ENCODE data around the gene ARMH4.

Gene ARMH4

DNA sequence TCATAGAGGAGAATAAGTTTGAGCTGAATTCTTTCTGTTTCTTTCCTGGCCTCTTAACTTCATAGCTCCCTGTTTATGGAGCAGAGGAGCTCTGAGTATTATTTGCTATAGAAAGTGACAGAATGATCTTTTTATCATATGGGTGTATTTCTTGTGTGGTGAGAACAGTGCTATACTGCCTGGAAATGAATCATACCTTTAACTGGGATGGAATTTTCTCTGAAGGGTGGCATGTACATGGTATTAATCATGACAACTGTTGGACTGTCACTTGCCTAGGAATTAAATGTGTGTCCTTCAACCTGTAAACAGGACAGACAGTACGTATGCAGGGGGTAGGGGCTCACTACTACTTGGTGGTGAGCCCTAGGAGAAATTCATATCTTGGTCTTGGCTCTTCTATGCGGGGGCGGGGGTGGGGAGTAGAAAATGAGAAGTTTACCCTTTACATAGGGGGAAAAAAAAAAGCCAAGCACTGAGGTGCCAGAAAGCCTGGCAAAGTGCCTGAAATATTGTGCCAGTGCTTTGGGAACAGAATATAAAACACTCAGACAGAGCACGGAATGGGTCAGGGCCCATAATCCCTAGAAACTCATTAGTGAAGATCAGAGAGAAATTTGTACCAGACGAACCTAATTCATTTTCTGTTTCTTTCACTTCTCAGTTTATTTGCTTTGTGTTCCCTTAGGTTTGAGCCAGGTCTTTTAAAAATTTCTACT is 33.8 kb downstream of the ARMH4 start:
- no peak overlapping the region for H3K9ac ChIP-seq (ENCODE audit: low read length)
- no peak overlapping the region for H4K91ac ChIP-seq (ENCODE audit: low read depth, low read length)
- no peak overlapping the region for H2BK5ac ChIP-seq (ENCODE audit: low read depth, low read length, poor library complexity)
- H2AK5ac ChIP-seq (ENCODE audit: low read length), result no peak overlapping the region
- H2AFZ ChIP-seq (ENCODE audit: insufficient read depth, low read length, poor library complexity), result no peak overlapping the region
- no peaks in the 10 kb centered on the region for H3K4me1 ChIP-seq (ENCODE audit: control insufficient read depth in 1 of 2, insufficient read depth in 2 of 2, low read length in 2 of 2)
- no peak overlapping the region for H3K18ac ChIP-seq (ENCODE audit: low read length)
- no CpG with 5 or more reads among the region's 5 CpGs for WGBS (ENCODE audit: extremely low coverage, insufficient coverage, insufficient read length)
- H3K14ac ChIP-seq (ENCODE audit: low read length), result no peak overlapping the region
- H3K79me2 ChIP-seq (ENCODE audit: control insufficient read depth, insufficient read depth, low read length, poor library complexity), result no peaks in the 10 kb centered on the region
- no peak overlapping the region for H2BK12ac ChIP-seq (ENCODE audit: low read length)
- no peak overlapping the region for H4K8ac ChIP-seq (ENCODE audit: low read depth, low read length)
- H3K4me2 ChIP-seq (ENCODE audit: low read length), result no peak overlapping the region
- H3K27ac ChIP-seq (ENCODE audit: low read depth, low read length), result no peak overlapping the region
- H3K27me3 ChIP-seq (ENCODE audit: insufficient read depth, low read length), result no peaks in the 10 kb centered on the region
- H3K23ac ChIP-seq (ENCODE audit: low read length), result no peak overlapping the region
- H3K4ac ChIP-seq (ENCODE audit: low read depth, low read length), result no peak overlapping the region
- no peaks in the 10 kb centered on the region for H3K79me1 ChIP-seq (ENCODE audit: low read length)
- H3K36me3 ChIP-seq (ENCODE audit: control insufficient read depth in 1 of 2, insufficient read depth in 2 of 2, low read length in 2 of 2), result no peaks in the 10 kb centered on the region
- H3K4me3 ChIP-seq (ENCODE audit: low read depth, low read length), result no peak overlapping the region
- peak in 1 of 2 donors; percentile 25 for DNase-seq
- H3K9me3 ChIP-seq (ENCODE audit: insufficient read depth, low read depth, low read length), result no peaks in the 10 kb centered on the region
- no peak overlapping the region for H2BK120ac ChIP-seq (ENCODE audit: insufficient read depth, low read length, poor library complexity)
- H4K12ac ChIP-seq (ENCODE audit: low read depth, low read length), result no peak overlapping the region

DNA sequence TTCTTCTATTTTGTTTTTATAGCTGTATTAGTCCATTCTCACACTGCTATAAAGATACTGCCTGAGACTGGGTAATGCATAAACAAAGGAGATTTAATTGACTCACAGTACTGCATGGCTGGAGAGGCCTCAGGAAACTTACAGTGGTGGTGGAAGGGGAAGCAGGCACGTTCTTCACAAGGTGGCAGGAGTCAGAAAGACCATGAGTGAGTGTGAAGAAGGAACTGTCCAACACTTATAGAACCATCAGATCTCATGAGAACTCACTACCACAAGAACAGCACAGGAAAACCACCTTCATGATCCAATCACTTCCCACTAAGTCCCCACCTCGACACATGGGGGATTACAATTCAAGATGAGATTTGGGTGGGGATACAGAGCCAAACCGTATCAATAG is 42.3 kb downstream of the ARMH4 start:
- Histone ChIP-seq H4K12ac (ENCODE audit: low read depth, low read length) (no peak overlapping the region), H3K14ac (ENCODE audit: low read length) (no peak overlapping the region), H3K4me2 (ENCODE audit: low read length) (no peak overlapping the region), H3K4me3 (ENCODE audit: low read depth, low read length) (no peak overlapping the region), H3K23ac (ENCODE audit: low read length) (no peak overlapping the region), H3K79me2 (ENCODE audit: control insufficient read depth, insufficient read depth, low read length, poor library complexity) (no peaks in the 10 kb centered on the region), H2BK12ac (ENCODE audit: low read length) (no peak overlapping the region), H2AK5ac (ENCODE audit: low read length) (no peak overlapping the region), H3K79me1 (ENCODE audit: low read length) (no peaks in the 10 kb centered on the region), H2AFZ (ENCODE audit: insufficient read depth, low read length, poor library complexity) (no peak overlapping the region), H3K27me3 (ENCODE audit: insufficient read depth, low read length) (no peaks in the 10 kb centered on the region), H3K27ac (ENCODE audit: low read depth, low read length) (no peak overlapping the region), H3K4me1 (ENCODE audit: control insufficient read depth in 1 of 2, insufficient read depth in 2 of 2, low read length in 2 of 2) (no peaks in the 10 kb centered on the region), H3K4ac (ENCODE audit: low read depth, low read length) (no peak overlapping the region), H3K36me3 (ENCODE audit: control insufficient read depth in 1 of 2, insufficient read depth in 2 of 2, low read length in 2 of 2) (no peaks in the 10 kb centered on the region), H2BK5ac (ENCODE audit: low read depth, low read length, poor library complexity) (no peak overlapping the region), H3K18ac (ENCODE audit: low read length) (no peak overlapping the region), H2BK120ac (ENCODE audit: insufficient read depth, low read length, poor library complexity) (no peak overlapping the region), H3K9ac (ENCODE audit: low read length) (no peak overlapping the region), H3K9me3 (ENCODE audit: insufficient read depth, low read depth, low read length) (no peaks in the 10 kb centered on the region), H4K91ac (ENCODE audit: low read depth, low read length) (no peak overlapping the region), H4K8ac (ENCODE audit: low read depth, low read length) (no peak overlapping the region)
- no peak for DNase-seq
- WGBS (ENCODE audit: extremely low coverage, insufficient coverage, insufficient read length), result no CpG with 5 or more reads among the region's 3 CpGs

DNA sequence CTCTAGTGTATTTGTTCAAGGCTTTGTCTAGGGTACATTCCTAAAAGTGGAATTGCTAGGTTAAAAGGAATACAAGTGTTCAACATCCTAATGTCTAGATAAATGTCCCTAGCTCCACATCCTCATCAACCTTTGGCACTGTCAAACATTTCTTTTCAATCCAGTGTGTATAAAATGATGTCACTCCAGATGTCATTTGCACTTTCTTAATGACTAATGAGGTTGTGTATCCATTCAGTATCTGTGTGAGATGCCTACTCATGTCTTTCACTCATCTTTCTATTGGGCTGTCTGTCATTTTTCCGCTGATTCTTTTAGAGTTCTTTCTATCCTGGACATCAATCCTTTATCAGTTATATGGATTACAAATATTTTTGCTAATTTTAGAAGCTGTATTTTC is 43.3 kb downstream of the ARMH4 start:
- H3K9ac ChIP-seq (ENCODE audit: low read length), result no peak overlapping the region
- H3K9me3 ChIP-seq (ENCODE audit: insufficient read depth, low read depth, low read length), result no peaks in the 10 kb centered on the region
- WGBS (ENCODE audit: extremely low coverage, insufficient coverage, insufficient read length), result no CpG with 5 or more reads among the region's 1 CpG
- H3K23ac ChIP-seq (ENCODE audit: low read length), result no peak overlapping the region
- H3K4ac ChIP-seq (ENCODE audit: low read depth, low read length), result no peak overlapping the region
- H3K27ac ChIP-seq (ENCODE audit: low read depth, low read length), result no peak overlapping the region
- H3K18ac ChIP-seq (ENCODE audit: low read length), result no peak overlapping the region
- no peak overlapping the region for H2BK12ac ChIP-seq (ENCODE audit: low read length)
- H3K79me2 ChIP-seq (ENCODE audit: control insufficient read depth, insufficient read depth, low read length, poor library complexity), result no peaks in the 10 kb centered on the region
- H3K4me1 ChIP-seq (ENCODE audit: control insufficient read depth in 1 of 2, insufficient read depth in 2 of 2, low read length in 2 of 2), result no peaks in the 10 kb centered on the region
- no peak overlapping the region for H3K14ac ChIP-seq (ENCODE audit: low read length)
- H2BK120ac ChIP-seq (ENCODE audit: insufficient read depth, low read length, poor library complexity), result no peak overlapping the region
- H3K36me3 ChIP-seq (ENCODE audit: control insufficient read depth in 1 of 2, insufficient read depth in 2 of 2, low read length in 2 of 2), result no peaks in the 10 kb centered on the region
- no peak overlapping the region for H3K4me3 ChIP-seq (ENCODE audit: low read depth, low read length)
- H2AK5ac ChIP-seq (ENCODE audit: low read length), result no peak overlapping the region
- H2AFZ ChIP-seq (ENCODE audit: insufficient read depth, low read length, poor library complexity), result no peak overlapping the region
- no peak overlapping the region for H4K8ac ChIP-seq (ENCODE audit: low read depth, low read length)
- no peaks in the 10 kb centered on the region for H3K79me1 ChIP-seq (ENCODE audit: low read length)
- no peaks in the 10 kb centered on the region for H3K27me3 ChIP-seq (ENCODE audit: insufficient read depth, low read length)
- no peak for DNase-seq
- H4K12ac ChIP-seq (ENCODE audit: low read depth, low read length), result no peak overlapping the region
- no peak overlapping the region for H3K4me2 ChIP-seq (ENCODE audit: low read length)
- H2BK5ac ChIP-seq (ENCODE audit: low read depth, low read length, poor library complexity), result no peak overlapping the region
- H4K91ac ChIP-seq (ENCODE audit: low read depth, low read length), result no peak overlapping the region

DNA sequence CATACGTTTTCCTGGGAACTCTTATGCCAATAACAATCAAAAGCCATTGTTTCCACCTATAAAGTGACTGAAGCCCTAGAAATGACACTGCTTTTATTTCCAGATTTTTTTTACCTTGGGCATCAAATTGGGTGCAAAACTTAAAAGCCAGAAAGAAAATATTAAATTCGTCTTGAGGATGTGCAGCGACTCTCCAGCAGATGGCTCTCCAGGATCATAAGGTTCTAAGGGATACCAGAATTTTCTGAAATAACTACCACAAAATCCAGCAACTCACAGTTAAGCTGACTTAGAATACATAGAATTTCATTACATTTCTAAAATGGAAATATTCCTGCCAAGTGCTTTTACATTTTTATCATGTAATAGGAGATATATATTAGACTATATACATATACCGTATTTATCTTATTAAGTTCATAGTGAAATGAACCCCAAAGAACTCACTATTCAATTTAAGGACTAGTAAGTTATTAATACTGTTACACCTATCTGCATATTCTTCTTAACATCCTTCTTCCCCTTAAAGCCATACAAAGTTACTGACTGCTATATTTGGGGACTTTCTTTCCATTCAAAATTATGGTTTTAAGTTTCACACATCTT is 44.0 kb downstream of the ARMH4 start:
- Histone ChIP-seq H3K4ac (ENCODE audit: low read depth, low read length) (no peak overlapping the region), H3K79me1 (ENCODE audit: low read length) (no peaks in the 10 kb centered on the region), H3K79me2 (ENCODE audit: control insufficient read depth, insufficient read depth, low read length, poor library complexity) (no peaks in the 10 kb centered on the region), H3K9ac (ENCODE audit: low read length) (no peak overlapping the region), H2AFZ (ENCODE audit: insufficient read depth, low read length, poor library complexity) (no peak overlapping the region), H2BK5ac (ENCODE audit: low read depth, low read length, poor library complexity) (no peak overlapping the region), H3K27ac (ENCODE audit: low read depth, low read length) (no peak overlapping the region), H4K12ac (ENCODE audit: low read depth, low read length) (no peak overlapping the region), H2BK12ac (ENCODE audit: low read length) (no peak overlapping the region), H3K4me1 (ENCODE audit: control insufficient read depth in 1 of 2, insufficient read depth in 2 of 2, low read length in 2 of 2) (no peaks in the 10 kb centered on the region), H3K18ac (ENCODE audit: low read length) (no peak overlapping the region), H3K14ac (ENCODE audit: low read length) (no peak overlapping the region), H2AK5ac (ENCODE audit: low read length) (no peak overlapping the region), H3K36me3 (ENCODE audit: control insufficient read depth in 1 of 2, insufficient read depth in 2 of 2, low read length in 2 of 2) (no peaks in the 10 kb centered on the region), H4K91ac (ENCODE audit: low read depth, low read length) (no peak overlapping the region), H4K8ac (ENCODE audit: low read depth, low read length) (no peak overlapping the region), H3K23ac (ENCODE audit: low read length) (no peak overlapping the region), H3K4me2 (ENCODE audit: low read length) (no peak overlapping the region), H3K27me3 (ENCODE audit: insufficient read depth, low read length) (no peaks in the 10 kb centered on the region), H3K4me3 (ENCODE audit: low read depth, low read length) (no peak overlapping the region), H2BK120ac (ENCODE audit: insufficient read depth, low read length, poor library complexity) (no peak overlapping the region), H3K9me3 (ENCODE audit: insufficient read depth, low read depth, low read length) (no peaks in the 10 kb centered on the region)
- no CpG with 5 or more reads among the region's 4 CpGs for WGBS (ENCODE audit: extremely low coverage, insufficient coverage, insufficient read length)
- peak; percentile 27 to 72 for DNase-seq
